ENCODE measurements around the gene TTLL6. TPM values are rescaled to one million over a fixed set of nuclear protein-coding genes. Genes with fewer than 3 reads are reported as not detected.

TTLL6 gene
- total and polyA plus RNA-seq, 4 donors = 0.22 to 0.61 (median 0.31) TPM

DNA sequence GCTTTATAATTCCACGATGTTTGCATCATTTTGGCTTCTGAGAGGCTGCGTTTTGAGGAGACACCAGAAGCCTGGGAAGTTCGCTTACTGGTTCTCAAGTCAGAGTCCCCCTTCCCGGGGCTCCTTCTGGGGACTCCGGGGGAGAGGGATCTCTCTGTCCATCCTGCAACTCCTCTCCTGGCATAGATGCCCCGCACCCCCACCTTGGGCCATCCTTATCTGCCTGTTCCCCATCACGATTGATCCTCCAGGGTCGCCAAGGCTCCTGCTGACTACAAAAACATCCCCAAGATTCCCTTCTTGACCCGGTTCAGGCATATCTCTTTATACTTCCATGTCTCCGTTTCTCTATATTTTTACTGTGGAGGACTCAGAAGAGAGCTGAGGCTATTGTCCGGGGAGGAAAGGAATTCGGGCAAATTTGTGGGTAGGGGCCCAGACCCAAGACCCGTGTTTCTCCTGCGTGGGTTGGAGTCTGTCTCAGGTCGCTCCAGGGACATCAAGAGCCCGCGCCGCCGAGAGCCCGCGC lies 70.0 kb downstream of the TTLL6 start:
- no peaks in the 10 kb centered on the region for H3K4me1 ChIP-seq (ENCODE audit: control insufficient read depth, insufficient read depth, low read length)
- H3K9me3 ChIP-seq (ENCODE audit: control insufficient read depth, insufficient read depth, low read length) = no peaks in the 10 kb centered on the region
- 1% methylated on average over 18 of the region's 21 CpGs for WGBS (ENCODE audit: insufficient coverage)
- no peak overlapping the region for H3K27ac ChIP-seq (ENCODE audit: low read depth, low read length)
- H3K4me3 ChIP-seq (ENCODE audit: low read depth, low read length) = no peak overlapping the region
- H3K36me3 ChIP-seq (ENCODE audit: control insufficient read depth, insufficient read depth, low read length) = no peaks in the 10 kb centered on the region
- H3K27me3 ChIP-seq (ENCODE audit: control insufficient read depth, insufficient read depth, low read length) = peaks cover 100% of the 10 kb centered on the region
- no peak for DNase-seq (ENCODE audit: low read depth in 4 of 6, low spot score in 6 of 6)

DNA sequence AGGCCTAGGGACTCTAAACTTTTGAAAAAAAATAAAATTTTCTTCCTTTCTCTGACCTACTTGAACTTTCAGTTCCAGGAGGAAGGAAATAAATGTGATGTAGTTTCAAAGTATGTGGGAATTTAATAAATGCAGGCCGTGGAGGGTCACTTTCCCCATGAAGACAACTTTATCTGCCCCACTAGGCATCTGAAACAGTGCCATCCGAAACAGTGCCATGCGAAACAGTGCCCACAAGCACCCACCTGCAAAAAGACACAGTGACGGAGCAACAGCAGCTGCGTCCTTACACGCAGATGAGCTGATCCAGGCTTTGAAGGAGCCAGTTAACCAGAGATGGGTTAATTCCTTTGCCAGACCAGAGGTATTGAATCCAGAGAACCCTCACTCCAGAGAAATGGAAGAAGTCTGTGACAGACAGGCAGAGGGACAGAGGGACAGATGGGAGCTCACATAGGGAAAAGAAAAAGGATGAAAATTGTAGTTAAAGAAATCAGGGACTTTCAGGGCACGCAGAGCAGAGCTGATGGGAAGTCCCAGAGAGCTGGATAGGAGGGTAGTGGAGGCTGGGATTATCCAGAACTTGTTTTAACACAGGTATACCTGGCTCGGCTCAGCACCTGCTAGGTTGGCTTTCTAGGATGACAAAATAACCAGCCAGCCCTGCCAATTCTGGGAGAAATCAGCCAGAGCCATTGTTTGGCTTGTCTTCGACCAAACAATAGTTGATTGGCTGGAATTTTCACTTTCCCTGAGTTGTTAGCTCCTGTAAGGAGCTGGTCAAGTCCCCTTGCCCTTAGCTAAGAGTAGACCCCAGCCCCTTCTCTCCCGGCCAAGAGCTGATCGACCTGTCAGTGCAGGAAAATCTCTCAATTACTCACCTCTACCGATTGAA lies 71.4 kb downstream of the TTLL6 start:
- WGBS (ENCODE audit: insufficient coverage) = 15% methylated on average over 8 of the region's 12 CpGs
- Histone ChIP-seq H3K27ac (ENCODE audit: low read depth, low read length) (no peak overlapping the region), H3K36me3 (ENCODE audit: control insufficient read depth, insufficient read depth, low read length) (no peaks in the 10 kb centered on the region), H3K27me3 (ENCODE audit: control insufficient read depth, insufficient read depth, low read length) (peaks cover 100% of the 10 kb centered on the region), H3K9me3 (ENCODE audit: control insufficient read depth, insufficient read depth, low read length) (no peaks in the 10 kb centered on the region), H3K4me3 (ENCODE audit: low read depth, low read length) (no peak overlapping the region), H3K4me1 (ENCODE audit: control insufficient read depth, insufficient read depth, low read length) (no peaks in the 10 kb centered on the region)
- DNase-seq (ENCODE audit: low read depth in 4 of 6, low spot score in 6 of 6) = no peak

DNA sequence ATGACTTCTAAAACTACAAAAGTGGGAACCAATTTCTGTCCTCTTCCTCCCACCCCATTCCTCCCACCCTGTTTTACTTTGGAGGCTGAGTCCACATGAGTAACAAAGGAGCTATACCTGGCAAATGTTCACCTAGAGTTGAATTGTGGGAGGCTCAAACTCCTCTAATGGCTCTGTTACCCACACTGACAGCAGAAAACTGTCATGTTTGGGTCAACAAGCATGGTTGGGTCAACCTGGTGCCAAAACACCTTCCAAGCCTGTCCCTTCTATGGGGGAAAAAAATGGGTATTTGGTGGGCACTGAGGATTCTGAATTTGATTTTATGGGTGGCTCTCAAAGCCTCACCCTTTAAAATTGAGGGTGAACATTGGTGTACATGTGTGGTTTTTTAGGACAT lies 76.5 kb downstream of the TTLL6 start:
- no peak overlapping the region for H3K27ac ChIP-seq (ENCODE audit: low read depth, low read length)
- no peak for DNase-seq (ENCODE audit: low read depth in 4 of 6, low spot score in 6 of 6)
- H3K9me3 ChIP-seq (ENCODE audit: control insufficient read depth, insufficient read depth, low read length) = no peaks in the 10 kb centered on the region
- no peaks in the 10 kb centered on the region for H3K4me1 ChIP-seq (ENCODE audit: control insufficient read depth, insufficient read depth, low read length)
- peaks cover 99% of the 10 kb centered on the region for H3K27me3 ChIP-seq (ENCODE audit: control insufficient read depth, insufficient read depth, low read length)
- H3K36me3 ChIP-seq (ENCODE audit: control insufficient read depth, insufficient read depth, low read length) = no peaks in the 10 kb centered on the region
- no peak overlapping the region for H3K4me3 ChIP-seq (ENCODE audit: low read depth, low read length)

DNA sequence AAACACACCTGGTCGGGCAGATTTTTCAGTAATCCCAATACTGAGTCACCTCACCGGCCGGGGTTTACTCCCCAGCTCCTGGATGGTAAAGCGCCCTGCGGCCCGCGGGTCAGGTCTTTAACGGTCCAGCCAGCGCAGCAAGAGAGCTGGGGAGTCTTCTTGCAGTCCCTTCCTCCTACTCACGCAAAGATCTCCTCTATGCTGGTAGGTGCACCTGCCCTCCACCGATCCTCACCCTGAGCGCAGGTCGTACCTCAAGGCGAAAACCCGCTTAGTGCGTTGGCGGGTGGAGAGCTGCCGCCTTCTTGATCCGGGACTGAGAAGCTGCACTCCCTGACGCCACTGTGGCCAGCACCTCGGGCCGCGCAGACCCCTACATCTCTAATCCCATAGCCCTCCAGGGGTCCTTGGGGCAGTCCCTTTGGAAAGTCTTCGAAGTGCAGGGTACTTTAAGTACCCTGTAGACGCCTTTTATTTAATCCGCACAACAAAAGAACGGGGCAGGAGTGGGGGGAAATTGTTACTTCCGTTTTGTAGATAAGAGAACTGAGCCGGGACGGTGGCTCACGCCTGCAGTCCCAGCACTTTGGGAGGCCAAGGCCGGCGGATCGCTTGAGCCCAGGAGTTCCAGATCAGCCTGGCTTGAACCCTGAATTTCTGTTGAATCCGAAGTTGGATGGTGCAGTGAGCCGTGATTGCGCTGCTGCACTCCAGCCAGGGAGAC lies 78.1 kb downstream of the TTLL6 start:
- under 1% methylated on average over 36 of the region's 37 CpGs for WGBS (ENCODE audit: insufficient coverage)
- Histone ChIP-seq H3K36me3 (ENCODE audit: control insufficient read depth, insufficient read depth, low read length) (no peaks in the 10 kb centered on the region), H3K9me3 (ENCODE audit: control insufficient read depth, insufficient read depth, low read length) (no peaks in the 10 kb centered on the region), H3K27me3 (ENCODE audit: control insufficient read depth, insufficient read depth, low read length) (peaks cover 100% of the 10 kb centered on the region), H3K27ac (ENCODE audit: low read depth, low read length) (no peak overlapping the region), H3K4me3 (ENCODE audit: low read depth, low read length) (no peak overlapping the region), H3K4me1 (ENCODE audit: control insufficient read depth, insufficient read depth, low read length) (no peaks in the 10 kb centered on the region)
- DNase-seq (ENCODE audit: low read depth in 4 of 6, low spot score in 6 of 6) = no peak

DNA sequence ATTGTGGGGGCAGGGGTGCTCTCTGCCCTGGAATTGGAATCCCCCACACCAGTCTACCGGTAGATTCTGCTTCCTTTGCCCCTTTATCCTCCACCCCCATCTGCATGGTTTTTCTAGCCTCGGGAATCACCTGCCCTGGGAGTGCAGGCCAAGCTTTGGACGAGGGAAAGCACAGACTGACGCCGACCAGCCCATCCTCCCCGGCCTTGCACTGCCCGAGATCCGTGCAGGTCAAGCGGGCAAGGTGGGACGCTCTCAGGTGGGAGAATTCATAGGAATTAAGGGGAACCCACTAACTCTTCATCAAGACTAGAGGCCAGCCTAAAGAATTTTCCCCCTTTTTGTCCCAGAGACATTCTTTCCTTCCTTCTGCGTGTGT lies 78.6 kb downstream of the TTLL6 start:
- Histone ChIP-seq H3K9me3 (ENCODE audit: control insufficient read depth, insufficient read depth, low read length) (no peaks in the 10 kb centered on the region), H3K27me3 (ENCODE audit: control insufficient read depth, insufficient read depth, low read length) (peaks cover 100% of the 10 kb centered on the region), H3K4me1 (ENCODE audit: control insufficient read depth, insufficient read depth, low read length) (peaks cover under 1% of the 10 kb centered on the region), H3K4me3 (ENCODE audit: low read depth, low read length) (no peak overlapping the region), H3K27ac (ENCODE audit: low read depth, low read length) (no peak overlapping the region), H3K36me3 (ENCODE audit: control insufficient read depth, insufficient read depth, low read length) (no peaks in the 10 kb centered on the region)
- 5% methylated on average over 11 of the region's 11 CpGs for WGBS (ENCODE audit: insufficient coverage)
- no peak for DNase-seq (ENCODE audit: low read depth in 4 of 6, low spot score in 6 of 6)

DNA sequence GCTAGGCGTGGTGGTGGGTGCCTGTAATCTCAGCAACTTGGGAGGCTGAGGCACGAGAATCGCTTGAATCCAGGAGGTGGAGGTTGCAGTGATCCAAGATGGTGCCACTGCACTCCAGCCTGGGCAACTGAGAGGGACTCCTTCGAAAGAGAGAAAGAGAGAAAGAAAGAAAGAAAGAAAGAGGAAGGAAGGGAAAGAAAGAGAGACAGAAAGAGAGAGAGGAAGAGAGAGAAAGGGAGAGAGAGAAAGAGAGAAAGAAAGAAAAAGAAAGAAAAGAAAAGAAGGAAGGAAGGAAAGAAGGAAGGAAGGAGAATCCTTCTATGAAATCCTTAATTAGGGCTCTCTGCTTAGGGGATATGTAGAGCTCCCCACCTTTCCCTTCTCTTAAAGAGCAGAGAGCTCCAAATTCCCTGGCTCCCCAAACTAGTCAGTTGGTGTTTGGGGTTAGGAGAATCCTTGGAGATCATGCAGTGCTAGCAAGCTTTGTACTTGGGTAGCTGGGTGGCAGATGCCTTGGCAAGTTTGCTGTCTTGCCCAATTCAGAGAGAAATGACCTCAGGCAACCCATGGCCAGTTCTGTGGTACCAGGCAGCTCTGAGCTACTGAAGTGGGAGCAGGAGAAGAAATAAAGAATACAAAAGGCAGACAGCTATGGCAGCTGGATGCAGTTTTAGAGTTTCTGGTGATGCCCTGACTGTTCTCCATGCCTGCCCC lies 79.5 kb downstream of the TTLL6 start:
- Histone ChIP-seq H3K27ac (ENCODE audit: low read depth, low read length) (no peak overlapping the region), H3K27me3 (ENCODE audit: control insufficient read depth, insufficient read depth, low read length) (peaks cover 100% of the 10 kb centered on the region), H3K4me3 (ENCODE audit: low read depth, low read length) (no peak overlapping the region), H3K36me3 (ENCODE audit: control insufficient read depth, insufficient read depth, low read length) (no peaks in the 10 kb centered on the region), H3K9me3 (ENCODE audit: control insufficient read depth, insufficient read depth, low read length) (no peaks in the 10 kb centered on the region), H3K4me1 (ENCODE audit: control insufficient read depth, insufficient read depth, low read length) (peaks cover 6% of the 10 kb centered on the region)
- WGBS (ENCODE audit: insufficient coverage) = 59% methylated on average over 4 of the region's 4 CpGs
- no peak for DNase-seq (ENCODE audit: low read depth in 4 of 6, low spot score in 6 of 6)

DNA sequence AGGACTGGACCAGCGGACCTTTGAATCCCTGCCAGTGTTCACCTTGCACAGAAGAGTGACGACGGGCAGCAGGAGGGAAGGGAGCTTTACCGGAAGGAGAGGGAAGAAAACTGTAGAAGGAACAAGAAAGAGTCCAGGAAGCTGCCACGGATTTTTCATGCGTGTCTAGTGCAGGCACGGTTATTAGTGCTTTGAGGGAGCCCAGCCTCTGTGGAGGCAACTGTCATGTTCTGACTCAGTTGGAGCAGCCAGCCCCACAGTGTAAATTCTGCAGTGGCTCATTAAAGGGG lies 82.0 kb downstream of the TTLL6 start:
- H3K36me3 ChIP-seq (ENCODE audit: control insufficient read depth, insufficient read depth, low read length) = no peaks in the 10 kb centered on the region
- H3K27me3 ChIP-seq (ENCODE audit: control insufficient read depth, insufficient read depth, low read length) = peaks cover 100% of the 10 kb centered on the region
- no peaks in the 10 kb centered on the region for H3K9me3 ChIP-seq (ENCODE audit: control insufficient read depth, insufficient read depth, low read length)
- WGBS (ENCODE audit: insufficient coverage) = 5% methylated on average over 7 of the region's 7 CpGs
- peaks cover 6% of the 10 kb centered on the region for H3K4me1 ChIP-seq (ENCODE audit: control insufficient read depth, insufficient read depth, low read length)
- H3K27ac ChIP-seq (ENCODE audit: low read depth, low read length) = no peak overlapping the region
- H3K4me3 ChIP-seq (ENCODE audit: low read depth, low read length) = no peak overlapping the region
- no peak for DNase-seq (ENCODE audit: low read depth in 4 of 6, low spot score in 6 of 6)

DNA sequence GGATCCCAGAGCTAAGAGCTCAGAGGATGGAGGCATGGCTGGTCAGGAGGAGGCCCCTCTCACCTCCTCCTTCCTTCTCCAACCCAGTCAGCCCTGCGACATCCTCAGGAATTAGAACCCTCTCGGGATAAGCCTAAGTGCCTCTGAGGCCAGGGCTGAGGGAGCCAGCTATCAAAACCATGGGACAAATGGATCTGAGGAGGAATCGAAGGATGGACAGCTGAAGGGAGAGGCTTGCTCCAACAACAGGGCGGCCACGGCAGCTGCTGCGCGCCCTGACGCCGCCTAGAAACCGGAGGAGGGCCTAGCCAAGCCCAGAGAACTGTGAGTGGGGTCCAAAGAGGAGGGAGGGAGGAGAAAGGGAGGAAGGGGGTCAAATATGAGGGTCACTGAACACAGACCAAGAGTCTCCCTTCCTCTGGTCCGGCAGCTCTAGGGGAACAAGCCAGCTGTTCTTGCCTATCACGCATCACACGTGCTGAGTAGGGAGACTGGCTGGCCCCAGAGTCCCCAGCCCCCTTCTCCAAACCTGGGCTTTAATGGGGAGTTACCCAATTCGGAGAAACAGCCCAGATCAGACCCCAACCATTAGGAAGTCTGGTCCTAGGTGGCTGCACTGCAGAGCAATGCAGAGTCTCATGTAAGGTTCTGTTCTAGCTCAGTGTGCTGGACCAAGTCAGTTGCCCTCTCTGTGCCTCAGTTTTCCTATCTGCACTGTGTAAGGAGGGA lies 82.5 kb downstream of the TTLL6 start:
- H3K27ac ChIP-seq (ENCODE audit: low read depth, low read length) = no peak overlapping the region
- H3K27me3 ChIP-seq (ENCODE audit: control insufficient read depth, insufficient read depth, low read length) = peaks cover 100% of the 10 kb centered on the region
- H3K4me1 ChIP-seq (ENCODE audit: control insufficient read depth, insufficient read depth, low read length) = peaks cover 6% of the 10 kb centered on the region
- no peaks in the 10 kb centered on the region for H3K36me3 ChIP-seq (ENCODE audit: control insufficient read depth, insufficient read depth, low read length)
- no peak overlapping the region for H3K4me3 ChIP-seq (ENCODE audit: low read depth, low read length)
- WGBS (ENCODE audit: insufficient coverage) = 4% methylated on average over 14 of the region's 14 CpGs
- no peak for DNase-seq (ENCODE audit: low read depth in 4 of 6, low spot score in 6 of 6)
- no peaks in the 10 kb centered on the region for H3K9me3 ChIP-seq (ENCODE audit: control insufficient read depth, insufficient read depth, low read length)

DNA sequence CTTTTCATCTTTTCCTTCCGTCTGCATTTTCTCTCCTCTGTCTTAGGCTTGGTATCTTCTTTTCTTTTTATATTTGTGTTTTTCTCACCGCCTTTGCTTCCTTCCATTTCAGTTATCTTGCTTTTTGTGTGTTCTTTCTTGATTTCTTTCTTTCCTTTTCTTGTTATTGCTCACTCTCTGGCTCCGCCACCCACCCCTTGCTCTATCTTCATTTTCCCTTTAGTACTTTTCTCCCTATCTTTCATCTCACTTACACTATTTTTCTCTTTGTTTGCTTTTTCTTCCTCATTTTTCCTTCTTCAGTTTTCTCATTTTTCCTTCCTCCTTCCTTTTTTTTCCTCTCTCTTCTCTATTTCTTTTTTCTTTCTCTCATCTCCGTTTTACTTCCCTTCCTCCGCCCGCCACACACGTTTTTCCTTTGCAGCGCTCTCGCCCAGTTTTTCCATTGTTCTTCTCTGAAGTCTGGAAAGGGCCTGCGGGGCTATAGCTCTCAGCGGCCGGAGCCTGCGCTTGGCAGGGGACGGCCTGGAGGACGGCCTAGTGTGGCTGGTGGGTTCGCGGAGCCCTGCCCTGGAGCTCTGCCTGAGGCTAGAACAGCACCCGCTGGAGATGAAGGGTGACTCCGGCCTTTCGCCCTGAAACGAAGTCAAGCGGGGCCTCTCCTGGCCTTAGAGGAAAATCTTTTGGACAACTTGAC lies 83.2 kb downstream of the TTLL6 start:
- 5% methylated on average over 17 of the region's 22 CpGs for WGBS (ENCODE audit: insufficient coverage)
- peaks cover 13% of the 10 kb centered on the region for H3K4me1 ChIP-seq (ENCODE audit: control insufficient read depth, insufficient read depth, low read length)
- no peaks in the 10 kb centered on the region for H3K36me3 ChIP-seq (ENCODE audit: control insufficient read depth, insufficient read depth, low read length)
- H3K27me3 ChIP-seq (ENCODE audit: control insufficient read depth, insufficient read depth, low read length) = peaks cover 100% of the 10 kb centered on the region
- no peak for DNase-seq (ENCODE audit: low read depth in 4 of 6, low spot score in 6 of 6)
- H3K4me3 ChIP-seq (ENCODE audit: low read depth, low read length) = no peak overlapping the region
- H3K9me3 ChIP-seq (ENCODE audit: control insufficient read depth, insufficient read depth, low read length) = no peaks in the 10 kb centered on the region
- H3K27ac ChIP-seq (ENCODE audit: low read depth, low read length) = no peak overlapping the region

Data from spinal cord (tissue), 10 donors.